Activated naive CD4-positive, alpha-beta T cell treated with anti-CD3 and anti-CD28 coated beads for 36 hours (primary cell): ENCODE results near the gene SLC16A11. TPM values are rescaled to one million over a fixed set of nuclear protein-coding genes. Genes with fewer than 3 reads are reported as not detected.
"Not testable (repeated sequence)": the region's sequence is repeated elsewhere in the genome, so short reads cannot be mapped to it uniquely, and the experiment has no call there.

Source experiments
- CTCF ChIA-PET: fragments of 350-600 bp; sonication (Branson Sonifier 250); formaldehyde crosslinking; loops from one replicate; lab custom pipeline; 2021; ENCODE audit warnings: antibody characterized with exemption; lab: Charles Lee
- DNase-seq: peaks from one replicate; pipeline ENCODE4 v3.0.0-alpha.2; 2020
- H3K27ac Mint-ChIP-seq: one replicate; pipeline ENCODE4 v1.8.0; 2021; ENCODE audit warnings: mild to moderate bottlenecking, mixed read lengths
- H3K27me3 Mint-ChIP-seq: one replicate; pipeline ENCODE4 v1.8.0; 2021; ENCODE audit warnings: low read depth, mixed read lengths
- H3K36me3 Mint-ChIP-seq: one replicate; pipeline ENCODE4 v1.8.0; 2021; ENCODE audit warnings: low read depth, mixed read lengths
- H3K4me1 Mint-ChIP-seq: one replicate; pipeline ENCODE4 v1.8.0; 2021; ENCODE audit warnings: low read depth, mixed read lengths
- H3K4me3 Mint-ChIP-seq: one replicate; pipeline ENCODE4 v1.8.0; 2021; ENCODE audit warnings: mild to moderate bottlenecking, moderate library complexity, mixed read lengths
- H3K9me3 Mint-ChIP-seq: one replicate; pipeline ENCODE4 v1.8.0; 2021; ENCODE audit warnings: mixed read lengths
- intact Hi-C: fragments of 100-400 bp; cut with micrococcal nuclease; formaldehyde crosslinking; loops from one replicate; pipeline ENCODE4 v1.15.1; 2023
- total RNA-seq, 2 experiments: library from RNA; stranded (reverse); gene quantifications; one replicate each; pipeline ENCODE4 v1.2.3, GENCODE V29; 2021

Gene SLC16A11
- total RNA-seq, 2 experiments from 2014 or later, result 0.30 to 0.64 TPM

- no peak overlapping the region for H3K4me3 Mint-ChIP-seq
- CTCF ChIA-PET, result interaction anchor here (1.3 kb wide), 1 partner anchor 103 kb away, joined by 3 read pairs; no protein-coding TSS in a partner anchor
- H3K4me1 Mint-ChIP-seq, result no peaks in the 10 kb centered on the region
- no peak for DNase-seq
- no peaks in the 10 kb centered on the region for H3K36me3 Mint-ChIP-seq
- H3K27me3 Mint-ChIP-seq, result no peaks in the 10 kb centered on the region
- no peak overlapping the region for H3K27ac Mint-ChIP-seq
- intact Hi-C loops, result no loop called here
- no peaks in the 10 kb centered on the region for H3K9me3 Mint-ChIP-seq
These were observed 31.0 kb upstream of the SLC16A11 start for GRCh38 chr17:7074931-7075330.

- no peak overlapping the region for H3K4me3 Mint-ChIP-seq
- no peaks in the 10 kb centered on the region for H3K36me3 Mint-ChIP-seq
- peaks cover 13% of the 10 kb centered on the region for H3K9me3 Mint-ChIP-seq
- DNase-seq, result no peak
- intact Hi-C loops, result no loop called here
- CTCF ChIA-PET, result no interaction called here
- H3K27me3 Mint-ChIP-seq, result no peaks in the 10 kb centered on the region
- H3K27ac Mint-ChIP-seq, result no peak overlapping the region
- H3K4me1 Mint-ChIP-seq, result no peaks in the 10 kb centered on the region
These were observed 28.5 kb upstream of the SLC16A11 start for GRCh38 chr17:7072406-7072805.

GRCh38 chr17:7070712-7071111 lies 26.8 kb upstream of the SLC16A11 start:
- DNase-seq, result no peak
- Mint-ChIP-seq H3K27me3 (no peaks in the 10 kb centered on the region), H3K4me1 (no peaks in the 10 kb centered on the region), H3K36me3 (peaks cover 2% of the 10 kb centered on the region), H3K9me3 (peaks cover 16% of the 10 kb centered on the region), H3K4me3 (no peak overlapping the region), H3K27ac (no peak overlapping the region)
- CTCF ChIA-PET, result interaction anchor here (0.6 kb wide), 1 partner anchor 23 kb away, joined by 3 read pairs; no protein-coding TSS in a partner anchor
- intact Hi-C loops, result no loop called here

- no peak overlapping the region for H3K4me3 Mint-ChIP-seq
- H3K4me1 Mint-ChIP-seq, result no peaks in the 10 kb centered on the region
- H3K36me3 Mint-ChIP-seq, result peaks cover 2% of the 10 kb centered on the region
- no peak for DNase-seq
- H3K27me3 Mint-ChIP-seq, result peaks cover 2% of the 10 kb centered on the region
- intact Hi-C loops, result no loop called here
- CTCF ChIA-PET, result no interaction called here
- peaks cover 16% of the 10 kb centered on the region for H3K9me3 Mint-ChIP-seq
- H3K27ac Mint-ChIP-seq, result no peak overlapping the region
These were observed 24.4 kb upstream of the SLC16A11 start for GRCh38 chr17:7068268-7068667.

GRCh38 chr17:7067198-7067597 lies 23.3 kb upstream of the SLC16A11 start:
- H3K4me3 Mint-ChIP-seq, result no peak overlapping the region
- intact Hi-C loops, result no loop called here
- no peaks in the 10 kb centered on the region for H3K4me1 Mint-ChIP-seq
- peaks cover 16% of the 10 kb centered on the region for H3K9me3 Mint-ChIP-seq
- no peak for DNase-seq
- CTCF ChIA-PET, result no interaction called here
- peaks cover 2% of the 10 kb centered on the region for H3K36me3 Mint-ChIP-seq
- H3K27me3 Mint-ChIP-seq, result peaks cover 2% of the 10 kb centered on the region
- H3K27ac Mint-ChIP-seq, result no peak overlapping the region

- Mint-ChIP-seq H3K9me3 (peaks cover 15% of the 10 kb centered on the region), H3K36me3 (peaks cover 2% of the 10 kb centered on the region), H3K27me3 (peaks cover 2% of the 10 kb centered on the region), H3K4me1 (peaks cover 19% of the 10 kb centered on the region), H3K4me3 (no peak overlapping the region), H3K27ac (no peak overlapping the region)
- DNase-seq, result no peak
- CTCF ChIA-PET, result interaction anchor here (0.7 kb wide), 1 partner anchor 228 kb away, joined by 3 read pairs; no protein-coding TSS in a partner anchor
- intact Hi-C loops, result no loop called here
These were observed 20.4 kb upstream of the SLC16A11 start for GRCh38 chr17:7064261-7064660.

- intact Hi-C loops, result no loop called here
- Mint-ChIP-seq H3K27ac (no peak overlapping the region), H3K36me3 (peaks cover 2% of the 10 kb centered on the region), H3K9me3 (peaks cover 10% of the 10 kb centered on the region), H3K4me1 (peaks cover 24% of the 10 kb centered on the region), H3K27me3 (peaks cover 2% of the 10 kb centered on the region), H3K4me3 (no peak overlapping the region)
- no peak for DNase-seq
- CTCF ChIA-PET, result interaction anchor here (0.6 to 2.0 kb wide), 4 partner anchors 9 to 157 kb away, joined by 3 to 4 read pairs (median 4); no protein-coding TSS in a partner anchor
These were observed 19.7 kb upstream of the SLC16A11 start for GRCh38 chr17:7063518-7064094.

GRCh38 chr17:7060165-7060891 lies 16.4 kb upstream of the SLC16A11 start:
- intact Hi-C loops, result loop anchor here (1.0 kb wide), 3 partner anchors 13 to 72 kb away; no protein-coding TSS in a partner anchor
- no peaks in the 10 kb centered on the region for H3K9me3 Mint-ChIP-seq
- no peaks in the 10 kb centered on the region for H3K36me3 Mint-ChIP-seq
- peaks cover 2% of the 10 kb centered on the region for H3K27me3 Mint-ChIP-seq
- no peak overlapping the region for H3K4me3 Mint-ChIP-seq
- DNase-seq, result peak; percentile 70
- CTCF ChIA-PET, result interaction anchor here (0.6 to 3.6 kb wide), 8 partner anchors 9 to 118 kb away, joined by 3 to 16 read pairs (median 5); no protein-coding TSS in a partner anchor
- H3K27ac Mint-ChIP-seq, result peak overlapping the region; percentile 86
- H3K4me1 Mint-ChIP-seq, result peaks cover 24% of the 10 kb centered on the region

- Mint-ChIP-seq H3K27ac (no peak overlapping the region), H3K36me3 (no peaks in the 10 kb centered on the region), H3K4me3 (no peak overlapping the region), H3K27me3 (peaks cover 2% of the 10 kb centered on the region), H3K4me1 (peaks cover 24% of the 10 kb centered on the region), H3K9me3 (no peaks in the 10 kb centered on the region)
- CTCF ChIA-PET, result interaction anchor here (0.8 to 3.6 kb wide), 4 partner anchors 8 to 74 kb away, joined by 3 to 16 read pairs (median 6); no protein-coding TSS in a partner anchor
- intact Hi-C loops, result no loop called here
- no peak for DNase-seq
These were observed 15.0 kb upstream of the SLC16A11 start for GRCh38 chr17:7058831-7059447.

- no peak for DNase-seq
- Mint-ChIP-seq H3K4me1 (peaks cover 21% of the 10 kb centered on the region), H3K36me3 (no peaks in the 10 kb centered on the region), H3K9me3 (no peaks in the 10 kb centered on the region), H3K27me3 (no peaks in the 10 kb centered on the region), H3K27ac (no peak overlapping the region), H3K4me3 (no peak overlapping the region)
- CTCF ChIA-PET, result interaction anchor here (0.7 kb wide), 1 partner anchor 496 kb away, joined by 6 read pairs; no protein-coding TSS in a partner anchor
- intact Hi-C loops, result no loop called here
These were observed 12.5 kb upstream of the SLC16A11 start for GRCh38 chr17:7056386-7056785.

- CTCF ChIA-PET, result interaction anchor here (0.6 to 12.1 kb wide), 5 partner anchors 9 to 127 kb away, joined by 3 to 238 read pairs (median 6); no protein-coding TSS in a partner anchor
- not testable (repeated sequence) for H3K27ac Mint-ChIP-seq
These were observed 6.7 kb upstream of the SLC16A11 start for GRCh38 chr17:7050583-7050982.

GRCh38 chr17:7048968-7049367 lies 5.1 kb upstream of the SLC16A11 start:
- Mint-ChIP-seq H3K27me3 (no peaks in the 10 kb centered on the region), H3K9me3 (no peaks in the 10 kb centered on the region), H3K27ac (no peak overlapping the region), H3K4me3 (no peak overlapping the region), H3K4me1 (peaks cover 18% of the 10 kb centered on the region), H3K36me3 (no peaks in the 10 kb centered on the region)
- intact Hi-C loops, result loop anchor here (5.0 to 10.0 kb wide), 2 partner anchors 233 to 526 kb away; partner anchors contain the start of genes CD68 and SLC2A4
- CTCF ChIA-PET, result interaction anchor here (0.8 to 12.1 kb wide), 4 partner anchors 9 to 128 kb away, joined by 3 to 238 read pairs (median 3); no protein-coding TSS in a partner anchor
- DNase-seq, result no peak

More at GRCh38 chr17:7050583-7050982, 6.7 kb upstream of the SLC16A11 start:
- DNase-seq, H3K9me3 Mint-ChIP-seq, intact Hi-C loops, H3K4me3 Mint-ChIP-seq, H3K27me3 Mint-ChIP-seq, H3K36me3 Mint-ChIP-seq: not testable (repeated sequence)
- peaks cover 17% of the 10 kb centered on the region for H3K4me1 Mint-ChIP-seq
